Smooth muscle cell of the brain vasculature (primary cell): Measurements from ENCODE around the gene ING3.

Experiments
- DNase-seq: peaks from one replicate; pipeline ENCODE4 v3.0.0-alpha.2; 2012; ENCODE audit warnings: low read depth, low spot score

The ING3 gene

DNA sequence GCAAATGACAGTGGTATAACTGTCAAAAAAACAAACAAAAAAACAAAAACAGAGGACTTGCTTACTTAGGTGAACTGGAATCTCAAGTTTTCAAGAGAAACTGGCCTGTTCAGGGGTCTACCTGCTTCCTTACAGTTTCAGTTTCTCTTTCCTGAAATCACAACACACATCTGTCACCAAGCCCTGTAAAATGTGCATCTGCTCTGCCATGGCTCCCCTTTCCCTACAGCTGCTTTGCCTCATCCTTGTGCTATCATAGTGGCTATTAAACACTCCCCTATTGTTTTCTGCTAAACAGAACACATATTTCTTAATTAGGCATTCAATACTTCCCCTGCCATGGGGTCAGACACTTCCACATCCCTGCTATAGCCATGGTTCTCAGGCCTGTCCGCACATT, 75.6 kb downstream of the ING3 start:
- no peak for DNase-seq

DNA sequence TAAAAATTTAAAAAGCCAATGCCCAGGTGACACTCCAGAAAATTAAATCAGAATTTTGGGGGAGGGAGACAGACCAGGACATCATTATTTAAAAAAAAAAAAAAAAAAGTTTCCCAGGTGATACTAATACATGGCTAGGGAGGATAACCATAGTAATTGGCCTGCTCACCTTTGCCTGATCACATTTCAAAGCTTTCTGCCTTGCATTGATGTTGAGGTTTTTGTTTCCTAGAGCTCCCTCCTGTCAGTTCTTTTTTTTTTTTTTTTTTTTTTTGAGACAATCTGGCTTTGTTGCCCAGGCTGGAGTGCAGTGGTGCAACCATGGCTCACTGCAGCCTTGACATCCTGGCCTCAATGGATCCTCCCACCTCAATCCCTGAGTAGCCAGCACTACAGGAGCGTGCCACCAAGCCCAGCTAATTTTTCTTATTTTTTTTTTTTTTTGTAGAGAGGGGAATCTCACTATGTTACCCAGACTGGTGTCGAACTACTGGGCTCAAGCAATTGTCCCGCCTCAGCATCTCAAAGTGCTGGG, 76.1 kb downstream of the ING3 start:
- DNase-seq = no peak
